Measurements from ENCODE around the gene PRAC2. TPM values are rescaled to one million over a fixed set of nuclear protein-coding genes. Genes with fewer than 3 reads are reported as not detected.

PRAC2 gene
- total and polyA plus RNA-seq, 2 of the 13 experiments (the other 11 are each of a cell fraction or from before 2014, with no cell fraction given): not detected

- peaks cover 27 to 94% of the 10 kb centered on the region in 2 experiments for H3K27me3 ChIP-seq (ENCODE audit: control insufficient read depth in 1 of 2, insufficient read depth in 2 of 2, low read length in 2 of 2)
- intact Hi-C loops (cut with micrococcal nuclease; ENCODE audit: unreplicated experiment): no loop called here
- ATAC-seq (no peak), FAIRE-seq (no peak), DNase-seq (ENCODE audit: low spot score) (no peak)
- H4K20me1 ChIP-seq (ENCODE audit: insufficient read depth, low read length): no peaks in the 10 kb centered on the region
- no peaks in the 10 kb centered on the region for H3K79me2 ChIP-seq (ENCODE audit: insufficient read depth, low read length)
- peak; percentile 68; the same call in 1 of the 2 replicates for TF ChIP-seq EZH2 (conservative IDR thresholded peaks at IDR 0.05; ENCODE audit: low read depth, low read length)
- TF ChIP-seq SAP130 (CRISPR knock-in tag; IDR thresholded peaks at IDR 0.05; ENCODE audit: low read depth): no peak
- TF ChIP-seq U2AF2 (IDR thresholded peaks at IDR 0.05; ENCODE audit: low read depth, low read length): no peak
- no peak for TF ChIP-seq MATR3 (CRISPR knock-in tag; IDR thresholded peaks at IDR 0.05)
- no peak for TF ChIP-seq HBP1 (CRISPR knock-in tag; IDR thresholded peaks at IDR 0.05; ENCODE audit: low read depth)
- TF ChIP-seq MEIS1 (CRISPR knock-in tag; IDR thresholded peaks at IDR 0.05; ENCODE audit: borderline replicate concordance): no peak
- no peak for TF ChIP-seq ARNTL (CRISPR knock-in tag; IDR thresholded peaks at IDR 0.05)
- no peak overlapping the region for H3K27ac ChIP-seq (ENCODE audit: extremely low read length, insufficient read depth, low read length)
- H3K9ac ChIP-seq (ENCODE audit: insufficient read depth, low read depth, low read length): no peak overlapping the region
- H3K4me1 ChIP-seq (ENCODE audit: insufficient read depth, low read length): no peaks in the 10 kb centered on the region
- H3K4me3 ChIP-seq (replicated peaks in 1 of 3; ENCODE audit: insufficient read depth in 1 of 3, low read depth in 2 of 3, low read length in 3 of 3): no peak overlapping the region
- no peak overlapping the region for H3K4me2 ChIP-seq (ENCODE audit: low read depth, low read length)
- H3K9me3 ChIP-seq (ENCODE audit: low read length): no peaks in the 10 kb centered on the region
- CTCF ChIA-PET (ENCODE audit: low intra/inter-chr PET ratio, low total read pairs): no interaction called here
- 32% methylated on average over 32 of the region's 53 CpGs for WGBS (ENCODE audit: low lambda C conversion rate)
- in situ Hi-C loops (cut with HindIII; ENCODE audit: extremely low pct_ligation_motif_present, low pct_unique_long_range_greater_than_20kb): no loop called here
- POLR2A ChIA-PET: no interaction called here
- no TSS peak for BruUV-seq (replicated peaks)
- H3K36me3 ChIP-seq (replicated peaks in 1 of 2; ENCODE audit: control insufficient read depth in 1 of 2, insufficient read depth in 2 of 2, low read length in 2 of 2): no peaks in the 10 kb centered on the region
- H2AFZ ChIP-seq (ENCODE audit: low read length): no peak overlapping the region
Observed at GRCh38 chr17:48747445-48748363, 24.7 kb downstream of the PRAC2 start.

Data from HepG2 (cell line).